Stimulated activated CD8-positive, alpha-beta memory T cell treated with anti-CD3 and anti-CD28 coated beads, Interleukin-2, amount 100 ng/mL, for 1 hour (primary cell): ENCODE data around the gene PSMD6.

Source experiments
- DNase-seq, 2 donors: peaks; one replicate each; pipeline ENCODE4 v3.0.0-alpha.2; 2020; ENCODE audit warnings: low read depth in 2 of 2

The PSMD6 gene

GRCh38 chr3:64023187-64023860, at the start of gene PSMD6:
TSS of gene PSMD6 (minus strand) at chr3:64023494. CDS start at chr3:64023419, 75 bp downstream.
- peak; percentile 87 to 92 for DNase-seq

GRCh38 chr3:64072126-64072525, 48.8 kb upstream of the PSMD6 start:
- DNase-seq = no peak

- no peak for DNase-seq
Observed at GRCh38 chr3:64070704-64071103, 47.4 kb upstream of the PSMD6 start.

GRCh38 chr3:64067506-64068346, 44.4 kb upstream of the PSMD6 start:
- DNase-seq = no peak

GRCh38 chr3:64064804-64065203, 41.5 kb upstream of the PSMD6 start:
- no peak for DNase-seq

- DNase-seq = no peak
Observed at GRCh38 chr3:64063983-64064438, 40.7 kb upstream of the PSMD6 start.

- no peak for DNase-seq
Observed at GRCh38 chr3:64063207-64063982, 40.1 kb upstream of the PSMD6 start.

GRCh38 chr3:64061628-64062027, 38.3 kb upstream of the PSMD6 start:
- DNase-seq = no peak

- no peak for DNase-seq
Observed at GRCh38 chr3:64059484-64060175, 36.3 kb upstream of the PSMD6 start.

GRCh38 chr3:64058566-64058965, 35.3 kb upstream of the PSMD6 start:
- DNase-seq = no peak

- no peak for DNase-seq
Observed at GRCh38 chr3:64057231-64057630, 33.9 kb upstream of the PSMD6 start.

GRCh38 chr3:64056606-64057180, 33.4 kb upstream of the PSMD6 start:
- no peak for DNase-seq

GRCh38 chr3:64055076-64055475, 31.8 kb upstream of the PSMD6 start:
- DNase-seq = no peak

- DNase-seq = no peak
Observed at GRCh38 chr3:64054488-64054887, 31.2 kb upstream of the PSMD6 start.

- no peak for DNase-seq
Observed at GRCh38 chr3:64053581-64053980, 30.3 kb upstream of the PSMD6 start.

GRCh38 chr3:64053117-64053516, 29.8 kb upstream of the PSMD6 start:
- DNase-seq = no peak

GRCh38 chr3:64049832-64050231, 26.5 kb upstream of the PSMD6 start:
- DNase-seq = no peak

- no peak for DNase-seq
Observed at GRCh38 chr3:64049136-64049535, 25.8 kb upstream of the PSMD6 start.

- no peak for DNase-seq
Observed at GRCh38 chr3:64048631-64049061, 25.4 kb upstream of the PSMD6 start.

GRCh38 chr3:64047787-64048186, 24.5 kb upstream of the PSMD6 start:
- DNase-seq = no peak

GRCh38 chr3:64046996-64047594, 23.8 kb upstream of the PSMD6 start:
- DNase-seq = no peak
